ENCODE data around the gene TECPR1.

Gene TECPR1

GRCh38 chr7:98174334-98175259 is 77.4 kb downstream of the TECPR1 start:
- in situ Hi-C loops (cut with MboI; ENCODE audit: low pct_unique_long_range_greater_than_20kb, low sequenced_read_pairs) = no loop called here
- DNase-seq = no peak

GRCh38 chr7:98171449-98171848 is 80.6 kb downstream of the TECPR1 start:
- DNase-seq = no peak
- in situ Hi-C loops (cut with MboI; ENCODE audit: low pct_unique_long_range_greater_than_20kb, low sequenced_read_pairs) = no loop called here

DNA sequence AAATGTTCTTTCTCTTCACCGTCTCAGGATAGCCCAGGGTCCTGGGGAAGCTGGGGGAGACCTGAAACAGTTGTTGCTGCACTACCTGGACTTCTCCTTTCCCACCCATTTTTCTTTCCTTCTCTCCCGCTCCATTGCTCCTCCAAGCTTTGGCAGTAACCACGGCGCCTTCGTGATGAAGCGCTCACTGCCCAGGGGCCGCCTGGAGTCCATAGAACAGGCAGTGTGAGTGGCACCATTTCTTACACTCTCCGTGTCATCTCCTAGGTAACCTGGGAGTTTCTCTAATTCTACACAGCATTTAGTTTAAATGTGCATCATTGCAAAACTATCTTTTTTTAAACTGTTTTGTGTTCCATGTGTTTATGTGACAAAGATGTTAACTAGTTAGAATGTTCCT is 81.1 kb downstream of the TECPR1 start:
- in situ Hi-C loops (cut with MboI; ENCODE audit: low pct_unique_long_range_greater_than_20kb, low sequenced_read_pairs) = no loop called here
- DNase-seq = no peak

GRCh38 chr7:98168904-98169621 is 83.0 kb downstream of the TECPR1 start:
- in situ Hi-C loops (cut with MboI; ENCODE audit: low pct_unique_long_range_greater_than_20kb, low sequenced_read_pairs) = no loop called here
- DNase-seq = no peak

DNA sequence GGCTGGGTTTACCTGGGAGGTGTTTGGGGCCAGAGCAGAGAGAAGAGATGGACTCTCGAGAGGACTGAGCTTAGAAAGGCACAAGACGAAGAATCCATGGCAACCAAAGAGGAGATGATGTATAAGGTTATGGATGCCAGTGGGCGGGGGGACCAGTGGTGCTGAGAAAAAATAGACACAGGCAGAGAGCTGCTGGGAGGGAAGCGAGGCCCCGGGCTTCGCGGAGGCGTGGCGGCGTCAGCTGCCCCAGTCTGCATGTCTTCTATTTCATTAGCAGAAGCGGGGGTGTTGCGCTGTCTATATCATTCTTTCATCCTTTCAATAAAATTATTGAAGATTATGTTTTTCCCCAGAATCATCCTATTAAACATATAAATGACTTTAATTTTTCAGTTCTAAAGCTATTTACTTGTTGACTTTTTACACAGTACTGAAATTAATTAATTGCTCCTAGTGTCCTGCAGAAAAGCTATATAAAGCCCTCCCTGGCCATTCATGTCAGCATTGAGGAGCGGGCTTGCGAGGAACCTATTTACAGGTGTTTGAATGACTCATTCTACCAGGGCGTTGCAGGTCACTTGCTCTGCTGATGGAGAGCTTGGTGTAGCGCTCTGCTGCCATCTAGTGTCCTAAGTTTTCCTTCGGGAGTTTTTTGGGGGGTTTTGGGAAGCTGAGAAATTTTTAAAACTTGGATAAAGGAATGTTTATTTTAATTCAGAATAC is 83.7 kb downstream of the TECPR1 start:
- peak; percentile 72 for DNase-seq
- in situ Hi-C loops (cut with MboI; ENCODE audit: low pct_unique_long_range_greater_than_20kb, low sequenced_read_pairs) = no loop called here

- DNase-seq = no peak
- in situ Hi-C loops (cut with MboI; ENCODE audit: low pct_unique_long_range_greater_than_20kb, low sequenced_read_pairs) = no loop called here
Measured at GRCh38 chr7:98167653-98168052, 84.4 kb downstream of the TECPR1 start.

DNA sequence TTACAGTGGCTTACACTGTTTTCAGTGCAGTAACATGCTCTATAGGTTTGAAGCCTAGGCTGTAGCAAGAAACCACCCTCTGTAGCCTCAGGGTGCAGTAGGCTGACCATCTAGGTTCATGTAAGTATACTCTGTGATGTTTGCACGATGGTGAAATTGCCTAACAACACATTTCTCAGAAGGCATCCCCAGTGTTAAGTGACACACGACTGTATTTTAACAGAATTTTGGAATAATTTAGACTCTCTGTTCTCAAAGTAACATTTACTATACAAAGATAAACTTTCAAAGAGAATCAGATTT is 85.4 kb downstream of the TECPR1 start:
- no peak for DNase-seq
- in situ Hi-C loops (cut with MboI; ENCODE audit: low pct_unique_long_range_greater_than_20kb, low sequenced_read_pairs) = no loop called here

- in situ Hi-C loops (cut with MboI; ENCODE audit: low pct_unique_long_range_greater_than_20kb, low sequenced_read_pairs) = no loop called here
- DNase-seq = peak; percentile 28
Measured at GRCh38 chr7:98165827-98166667, 86.0 kb downstream of the TECPR1 start.

Measured in KBM-7 (cell line).